Natural killer cell (primary cell): Measurements from ENCODE around the gene WIZ. TPM values are rescaled to one million over a fixed set of nuclear protein-coding genes. Genes with fewer than 3 reads are reported as not detected.

Experiments
- ATAC-seq, 3 donors: fragments of 150-1000 bp in 2 of 3; fragments of 200-7000 bp in 1 of 3; cut with Tn5 transposase; 1 replicate in 1 of 3; 2 replicates in 2 of 3; pipeline ENCODE4 v1.10.0; 2021; ENCODE audit warnings: mild to moderate bottlenecking in 2 of 3, moderate library complexity in 2 of 3
- DNase-seq, 2 donors: peaks; one replicate each; pipeline versions ENCODE4 v3.0.0 to v3.0.0-alpha.2; 2013 to 2021; ENCODE audit warnings: mixed read lengths in 1 of 2
- H3K27ac ChIP-seq: one replicate; pipeline ENCODE4 v1.5.1; 2013; ENCODE audit warnings: mild to moderate bottlenecking, low read length
- H3K27me3 ChIP-seq: one replicate; pipeline ENCODE4 v1.6.1; 2013; ENCODE audit warnings: low read length; ENCODE audit not compliant: control insufficient read depth, insufficient read depth
- H3K36me3 ChIP-seq: one replicate; pipeline ENCODE4 v1.6.1; 2013; ENCODE audit warnings: low read length; ENCODE audit not compliant: control insufficient read depth, insufficient read depth
- H3K4me1 ChIP-seq: one replicate; pipeline ENCODE4 v1.6.1; 2013; ENCODE audit warnings: low read length; ENCODE audit not compliant: control insufficient read depth, insufficient read depth
- H3K4me3 ChIP-seq: one replicate; pipeline ENCODE4 v1.5.1; 2013; ENCODE audit warnings: low read length
- H3K9me3 ChIP-seq: one replicate; pipeline ENCODE4 v1.6.1; 2013; ENCODE audit warnings: low read length; ENCODE audit not compliant: control insufficient read depth, insufficient read depth
- H3K27ac Mint-ChIP-seq, 2 donors: one replicate each; pipeline ENCODE4 v1.8.0; 2022; ENCODE audit warnings: mild to moderate bottlenecking in 2 of 2, mixed read lengths in 2 of 2, moderate library complexity in 1 of 2
- H3K27me3 Mint-ChIP-seq, 2 donors: one replicate each; pipeline ENCODE4 v1.8.0; 2022; ENCODE audit warnings: low read depth in 2 of 2, mixed read lengths in 2 of 2
- H3K36me3 Mint-ChIP-seq: one replicate; pipeline ENCODE4 v1.8.0; 2022; ENCODE audit warnings: mixed read lengths
- H3K4me1 Mint-ChIP-seq, 2 donors: one replicate each; pipeline ENCODE4 v1.8.0; 2022; ENCODE audit warnings: mixed read lengths in 2 of 2
- H3K4me3 Mint-ChIP-seq: one replicate; pipeline ENCODE4 v1.8.0; 2022; ENCODE audit warnings: mild to moderate bottlenecking, moderate library complexity, mixed read lengths
- H3K9me3 Mint-ChIP-seq, 2 donors: one replicate each; pipeline ENCODE4 v1.8.0; 2022; ENCODE audit warnings: mixed read lengths in 2 of 2
- CTCF ChIP-seq: fragments of 200-600 bp; IDR thresholded peaks from one replicate; pipeline ENCODE4 v1.8.0; 2022; ENCODE audit warnings: antibody characterized with exemption
- WGBS: methylation state at CpG from one replicate; pipeline ENCODE4 v1.1.7; 2013; ENCODE audit warnings: missing lambda C conversion rate; ENCODE audit not compliant: insufficient coverage; 5-methylcytosine and 5-hydroxymethylcytosine counted together
- intact Hi-C: fragments of 100-400 bp; cut with micrococcal nuclease; formaldehyde crosslinking; loops from one replicate; pipeline ENCODE4 v1.14.2; 2022
- total RNA-seq, 4 donors: library from RNA; stranded (reverse); fragments of 120-200 nt in 1 of 4; gene quantifications; one replicate each; pipeline versions ENCODE4 v1.2.3 to v1.2.4, GENCODE V29; 2013 to 2022

The WIZ gene
- total RNA-seq, 3 donors from 2014 or later (not counting 1 experiment from before 2014, with no cell fraction given) = 24.3 to 29.3 (median 24.4) TPM

- H3K27me3 Mint-ChIP-seq = no peaks in the 10 kb centered on the region
- Histone ChIP-seq H3K4me3 (no peak overlapping the region), H3K9me3 (no peaks in the 10 kb centered on the region), H3K4me1 (peaks cover 27% of the 10 kb centered on the region), H3K27me3 (no peaks in the 10 kb centered on the region), H3K27ac (no peak overlapping the region), H3K36me3 (peaks cover 3% of the 10 kb centered on the region)
- no peaks in the 10 kb centered on the region for H3K9me3 Mint-ChIP-seq
- intact Hi-C loops = no loop called here
- H3K4me1 Mint-ChIP-seq = peaks cover 24 to 32% of the 10 kb centered on the region in 2 donors
- H3K36me3 Mint-ChIP-seq = no peaks in the 10 kb centered on the region
- 90% methylated on average over 2 of the region's 2 CpGs for WGBS
- H3K4me3 Mint-ChIP-seq = peak overlapping the region; percentile 51
- peak overlapping the region; percentile 92 to 93 for H3K27ac Mint-ChIP-seq
- DNase-seq = no peak
- TF ChIP-seq CTCF = no peak
- ATAC-seq = no peak
Observed at GRCh38 chr19:15381429-15381828, 68.3 kb downstream of the WIZ start.

GRCh38 chr19:15379999-15380647 is 69.6 kb downstream of the WIZ start:
- no peaks in the 10 kb centered on the region for H3K27me3 Mint-ChIP-seq
- Histone ChIP-seq H3K9me3 (no peaks in the 10 kb centered on the region), H3K4me1 (peaks cover 27% of the 10 kb centered on the region), H3K4me3 (peak overlapping the region; percentile 40), H3K36me3 (peaks cover 2% of the 10 kb centered on the region), H3K27me3 (no peaks in the 10 kb centered on the region), H3K27ac (peak overlapping the region; percentile 35)
- ATAC-seq (peak; percentile 19 to 40 (median 31)), DNase-seq (no peak)
- WGBS = 2% methylated on average over 54 of the region's 56 CpGs
- peak overlapping the region; percentile 92 to 93 for H3K27ac Mint-ChIP-seq
- H3K4me3 Mint-ChIP-seq = peak overlapping the region; percentile 98
- H3K9me3 Mint-ChIP-seq = no peaks in the 10 kb centered on the region
- no peaks in the 10 kb centered on the region for H3K36me3 Mint-ChIP-seq
- intact Hi-C loops = loop anchor here (1.0 to 5.0 kb wide), 3 partner anchors 39 to 88 kb away; no protein-coding TSS in a partner anchor
- peaks cover 25 to 32% of the 10 kb centered on the region in 2 donors for H3K4me1 Mint-ChIP-seq
- no peak for TF ChIP-seq CTCF

- no peaks in the 10 kb centered on the region for H3K36me3 Mint-ChIP-seq
- intact Hi-C loops = loop anchor here (1.0 to 5.0 kb wide), 3 partner anchors 40 to 87 kb away; no protein-coding TSS in a partner anchor
- DNase-seq (peak; percentile 98 to 99), ATAC-seq (peak; percentile 89 to 97 (median 91))
- H3K27me3 Mint-ChIP-seq = no peaks in the 10 kb centered on the region
- H3K4me3 Mint-ChIP-seq = peak within 1 kb of the TSS; percentile 98
- peak within 1 kb of the TSS; percentile 84 for H3K4me3 ChIP-seq
- H3K27ac ChIP-seq = peak within 1 kb of the TSS; percentile 98
- no peaks in the 10 kb centered on the region for H3K9me3 Mint-ChIP-seq
- H3K27me3 ChIP-seq = no peaks in the 10 kb centered on the region
- peaks cover 3% of the 10 kb centered on the region for H3K36me3 ChIP-seq
- WGBS = under 1% methylated on average over 111 of the region's 111 CpGs
- no peak for TF ChIP-seq CTCF
- peaks cover 25 to 37% of the 10 kb centered on the region in 2 donors for H3K4me1 Mint-ChIP-seq
- H3K9me3 ChIP-seq = no peaks in the 10 kb centered on the region
- H3K4me1 ChIP-seq = peaks cover 34% of the 10 kb centered on the region
- peak within 1 kb of the TSS; percentile 92 to 93 for H3K27ac Mint-ChIP-seq
Observed at GRCh38 chr19:15379083-15379998, 70.4 kb downstream of the WIZ start, which contains the start of gene AKAP8. AKAP8 (minus strand) TSS chr19:15379787; CDS start chr19:15379731, 56 bp downstream.
